Stomach smooth muscle (tissue), 2 donors: Measurements from ENCODE around the gene GNAT1.
"Not testable (repeated sequence)": the region's sequence is repeated elsewhere in the genome, so short reads cannot be mapped to it uniquely, and the experiment has no call there.

Experiments
- H3K27ac ChIP-seq: one replicate; pipeline ENCODE4 v1.7.0; 2013; ENCODE audit warnings: mild to moderate bottlenecking, low read length, inconsistent platforms
- H3K27me3 ChIP-seq, 2 donors: one replicate each; pipeline ENCODE4 v1.7.0; 2013; ENCODE audit warnings: low read length in 2 of 2; ENCODE audit not compliant: insufficient read depth in 2 of 2, control insufficient read depth in 1 of 2
- H3K36me3 ChIP-seq, 2 donors: one replicate each; pipeline ENCODE4 v1.7.0; 2013; ENCODE audit warnings: low read length in 2 of 2; ENCODE audit not compliant: control insufficient read depth in 2 of 2, insufficient read depth in 2 of 2
- H3K4me1 ChIP-seq: one replicate; pipeline ENCODE4 v1.7.0; 2013; ENCODE audit warnings: low read length; ENCODE audit not compliant: control insufficient read depth, insufficient read depth
- H3K4me3 ChIP-seq, 2 donors: one replicate each; pipeline ENCODE4 v1.7.0; 2013; ENCODE audit warnings: low read length in 2 of 2
- H3K9ac ChIP-seq, 2 donors: one replicate each; pipeline ENCODE4 v1.7.0; 2013; ENCODE audit warnings: low read length in 2 of 2, mild to moderate bottlenecking in 1 of 2
- H3K9me3 ChIP-seq, 2 donors: one replicate each; pipeline ENCODE4 v1.7.0; 2013; ENCODE audit warnings: low read length in 2 of 2; ENCODE audit not compliant: control insufficient read depth in 2 of 2
- donor health status: healthy.
- donor health status: Pancreatic carcinoma.

Gene GNAT1

DNA sequence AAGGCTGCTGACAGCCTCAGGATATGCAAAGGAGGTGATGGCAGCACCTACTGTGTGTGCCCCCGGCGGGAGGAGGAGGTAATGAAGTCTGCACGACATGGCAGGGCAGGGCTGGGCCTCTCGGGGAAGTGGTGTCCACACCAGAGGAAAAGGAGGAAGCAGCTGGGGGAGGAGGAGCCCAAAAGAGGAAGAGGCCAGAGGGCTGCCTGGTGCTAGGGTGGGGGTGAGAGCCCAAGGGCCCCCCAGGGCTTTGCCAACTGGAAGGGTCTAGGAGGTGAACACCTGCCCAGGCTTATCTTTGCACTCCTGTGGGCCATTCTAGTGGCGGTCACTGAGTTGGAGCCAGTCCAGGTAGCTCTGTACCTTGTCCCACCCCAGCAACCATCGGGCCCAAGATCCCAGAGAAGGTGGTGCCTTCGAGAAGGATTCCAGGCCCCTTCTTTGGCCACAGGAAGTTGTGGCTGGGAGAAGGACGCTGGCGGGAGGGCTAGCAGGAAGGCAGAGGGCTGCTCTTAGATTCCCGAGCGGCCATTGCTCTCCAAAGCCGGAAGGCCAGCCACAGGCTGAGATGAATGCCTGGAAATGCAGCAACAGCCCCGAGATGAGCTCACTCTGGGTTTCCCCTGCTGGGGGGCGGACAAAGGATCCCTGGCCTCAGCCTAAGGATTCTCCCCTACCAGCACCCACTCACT lies 51.6 kb downstream of the GNAT1 start:
- Histone ChIP-seq H3K4me3 (no peak overlapping the region), H3K27me3 (no peaks in the 10 kb centered on the region), H3K9me3 (no peaks in the 10 kb centered on the region), H3K27ac (peak overlapping the region; percentile 62), H3K36me3 (peaks cover 0 to 12% of the 10 kb centered on the region in 2 donors), H3K4me1 (peaks cover 89% of the 10 kb centered on the region), H3K9ac (peak overlapping the region in 1 of 2 donors; percentile 23)

DNA sequence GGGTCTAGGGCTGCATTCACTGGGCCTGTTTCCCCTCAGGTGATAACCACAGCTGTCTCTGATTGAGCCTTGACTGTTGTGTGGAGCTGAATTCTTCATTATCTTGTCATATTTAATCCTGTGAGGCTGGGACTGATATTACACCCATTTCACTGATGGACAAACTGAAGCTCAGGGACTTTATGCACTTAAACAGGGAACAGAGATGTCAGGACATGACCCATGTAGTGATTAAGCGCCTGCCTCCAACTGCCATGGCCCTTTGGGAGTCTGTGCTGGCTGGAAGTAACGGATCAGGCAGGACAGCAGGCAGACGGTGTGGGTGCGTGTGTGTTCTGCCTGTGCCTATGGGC lies 52.1 kb downstream of the GNAT1 start:
- Histone ChIP-seq H3K27me3 (no peaks in the 10 kb centered on the region), H3K9me3 (no peaks in the 10 kb centered on the region), H3K36me3 (peaks cover 0 to 12% of the 10 kb centered on the region in 2 donors), H3K4me3 (no peak overlapping the region), H3K27ac (peak overlapping the region; percentile 62), H3K4me1 (peaks cover 89% of the 10 kb centered on the region), H3K9ac (peak overlapping the region; percentile 31 to 47)

GRCh38 chr3:50244813-50245212 lies 53.4 kb downstream of the GNAT1 start:
- H3K36me3 ChIP-seq, H3K4me3 ChIP-seq, H3K9me3 ChIP-seq, H3K27me3 ChIP-seq: not testable (repeated sequence)
- peaks cover 88% of the 10 kb centered on the region for H3K4me1 ChIP-seq
- peak overlapping the region; percentile 58 for H3K27ac ChIP-seq
- peak overlapping the region in 1 of 2 donors; percentile 21 for H3K9ac ChIP-seq

DNA sequence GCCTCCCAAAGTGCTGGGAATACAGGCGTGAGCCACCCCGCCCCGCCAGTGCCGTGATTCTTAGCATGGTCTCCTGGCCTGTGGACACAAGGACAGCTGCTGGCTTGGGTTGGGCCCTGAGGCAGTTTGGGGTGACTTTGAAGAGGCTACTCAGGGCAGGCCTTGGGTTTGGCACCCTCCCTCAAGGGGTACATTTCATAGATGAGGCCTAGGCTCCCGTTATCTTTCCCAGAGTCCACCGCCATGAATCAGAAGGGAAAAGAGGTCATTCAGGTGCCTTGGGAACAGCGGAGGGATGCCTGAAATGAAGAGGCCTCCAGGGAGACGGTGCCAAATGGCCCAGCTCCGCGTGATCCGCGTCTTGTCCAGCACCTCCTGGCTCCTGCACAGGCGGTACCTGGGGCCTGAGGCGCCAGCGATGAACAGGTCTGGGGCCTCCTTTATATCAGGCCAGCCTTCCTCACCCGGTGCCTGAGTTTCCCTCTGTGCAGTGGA lies 53.9 kb downstream of the GNAT1 start:
- Histone ChIP-seq H3K9me3 (no peaks in the 10 kb centered on the region), H3K9ac (peak overlapping the region; percentile 8 to 58), H3K4me1 (peaks cover 88% of the 10 kb centered on the region), H3K27me3 (no peaks in the 10 kb centered on the region), H3K4me3 (peak overlapping the region in 1 of 2 donors; percentile 68), H3K27ac (peak overlapping the region; percentile 58), H3K36me3 (peaks cover 0 to 8% of the 10 kb centered on the region in 2 donors)

DNA sequence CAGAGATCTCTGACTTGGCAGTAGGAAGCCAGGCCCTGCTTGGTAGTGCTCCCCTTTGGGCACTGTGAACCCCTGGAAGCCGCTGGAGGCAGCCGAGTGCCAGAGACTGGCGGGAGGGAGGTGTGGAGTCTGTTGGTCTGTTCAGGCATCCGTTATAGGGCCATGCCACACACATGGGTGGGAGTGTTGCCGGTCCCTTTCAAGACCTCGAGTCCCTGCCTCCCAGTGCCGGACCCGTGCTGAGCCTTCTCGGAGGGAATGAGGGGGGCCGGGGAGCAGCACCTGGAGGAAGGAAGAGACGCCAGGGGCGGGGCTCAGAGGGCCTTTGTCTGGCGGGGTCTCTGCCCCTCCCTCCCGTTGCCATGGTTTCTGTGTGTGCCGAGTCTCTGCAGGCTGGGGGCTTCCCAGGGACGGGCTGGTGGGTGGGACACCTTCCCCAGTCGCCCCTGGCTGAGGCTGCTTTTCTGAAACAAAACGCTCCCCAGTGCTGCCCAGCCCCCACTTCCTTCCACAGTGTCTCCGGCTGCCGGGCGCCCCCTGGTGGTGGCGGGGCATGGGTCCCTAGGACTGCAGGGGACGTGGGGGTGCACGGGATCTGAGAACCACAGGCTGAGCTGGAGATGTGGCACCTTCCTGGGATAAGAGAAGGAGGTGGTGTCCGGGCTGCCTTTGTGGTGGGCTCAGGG lies 54.6 kb downstream of the GNAT1 start:
- Histone ChIP-seq H3K4me3 (peak overlapping the region; percentile 54 to 68), H3K27ac (peak overlapping the region; percentile 58), H3K36me3 (peaks cover 0 to 8% of the 10 kb centered on the region in 2 donors), H3K4me1 (peaks cover 87% of the 10 kb centered on the region), H3K9ac (peak overlapping the region; percentile 8 to 58), H3K9me3 (no peaks in the 10 kb centered on the region), H3K27me3 (no peaks in the 10 kb centered on the region)

GRCh38 chr3:50246517-50246954 lies 55.1 kb downstream of the GNAT1 start:
- H3K9me3 ChIP-seq, result no peaks in the 10 kb centered on the region
- peaks cover 0 to 8% of the 10 kb centered on the region in 2 donors for H3K36me3 ChIP-seq
- H3K27ac ChIP-seq, result peak overlapping the region; percentile 58
- H3K4me1 ChIP-seq, result peaks cover 85% of the 10 kb centered on the region
- peak overlapping the region in 1 of 2 donors; percentile 68 for H3K4me3 ChIP-seq
- peak overlapping the region in 1 of 2 donors; percentile 21 for H3K9ac ChIP-seq
- no peaks in the 10 kb centered on the region for H3K27me3 ChIP-seq
